HCT116 (cell line): ENCODE data around the gene GABRR3. TPM values are rescaled to one million over a fixed set of nuclear protein-coding genes. Genes with fewer than 3 reads are reported as not detected.

Experiments
- ATAC-seq: fragments of 200-7000 bp; cut with Tn5 transposase; 2 replicates; pipeline ENCODE4 v1.9.1; 2020; ENCODE audit warnings: mild to moderate bottlenecking, moderate library complexity
- BruUV-seq: library from RNA; stranded (reverse); fragments of 400-500 nt; replicated peaks from 2 replicates; lab custom pipeline; 2021; lab: Mats Ljungman, UMichigan
- CTCF ChIA-PET: fragments of 300-600 bp; sonication (Branson Sonifier 250); formaldehyde crosslinking; loops from one replicate; lab custom pipeline; 2021; ENCODE audit warnings: antibody characterized with exemption; lab: Charles Lee
- POLR2A ChIA-PET: fragments of 300-600, 350-600 bp; sonication (Branson Sonifier 250); formaldehyde crosslinking; loops from one replicate; lab custom pipeline; 2021; ENCODE audit warnings: antibody characterized with exemption; lab: Charles Lee
- RAD21 ChIA-PET, 2 experiments: fragments of 300-600 bp; sonication (Branson Sonifier 250); formaldehyde crosslinking; loops; one replicate each; lab custom pipeline; 2023; ENCODE audit warnings: low total read pairs in 2 of 2; ENCODE audit not compliant: uncharacterized antibody in 2 of 2, unreplicated experiment in 2 of 2, low non-redundant PET in 1 of 2; lab: Charles Lee
- DNase-seq: peaks from one replicate; pipeline ENCODE4 v3.0.0-alpha.2; 2010; ENCODE audit warnings: low read depth, low spot score
- H2AFZ ChIP-seq: fragments of 200-600 bp; shearing (Covaris generic), sonication (generic); 2 replicates; pipeline ENCODE4 v1.6.1; 2017; ENCODE audit warnings: low read depth, mixed run types, mixed read lengths, antibody characterized with exemption, low read length; ENCODE audit not compliant: poor library complexity, severe bottlenecking
- H3K27ac ChIP-seq: 2 replicates; pipeline ENCODE4 v1.5.1; 2012; ENCODE audit warnings: low read depth, low read length
- H3K27me3 ChIP-seq: fragments of 200-600 bp; sonication (generic); 2 replicates; pipeline ENCODE4 v1.6.1; 2016; ENCODE audit warnings: mixed run types, low read length, mixed read lengths; ENCODE audit not compliant: insufficient read depth
- H3K36me3 ChIP-seq, 2 experiments: fragments of 200-500 bp in 1 of 2; fragments of 200-600 bp in 1 of 2; sonication (Bioruptor generic) in 1 of 2; sonication (generic) in 1 of 2; 2 replicates each; pipeline versions ENCODE4 v1.5.1 to v1.6.1; 2014 to 2016; ENCODE audit warnings: low read length in 2 of 2, inconsistent platforms in 1 of 2, mixed read lengths in 1 of 2, mixed run types in 1 of 2; ENCODE audit not compliant: insufficient read depth in 2 of 2, control insufficient read depth in 1 of 2
- H3K4me1 ChIP-seq, 2 experiments: fragments of 200-600 bp in 1 of 2; sonication (generic) in 1 of 2; 2 replicates each; pipeline versions ENCODE4 v1.5.1 to v1.6.1; 2012 to 2017; ENCODE audit warnings: low read length in 2 of 2, inconsistent platforms in 1 of 2, mild to moderate bottlenecking in 1 of 2, mixed read lengths in 1 of 2, mixed run types in 1 of 2, moderate library complexity in 1 of 2; ENCODE audit not compliant: insufficient read depth in 2 of 2, control insufficient read depth in 1 of 2
- H3K4me2 ChIP-seq: fragments of 200-600 bp; sonication (generic); 2 replicates; pipeline ENCODE4 v1.6.1; 2017; ENCODE audit warnings: mixed run types, low read length, mixed read lengths
- H3K4me3 ChIP-seq, 2 experiments: fragments of 200-600 bp in 1 of 2; sonication (generic) in 1 of 2; replicated peaks in 1 of 2; 2 replicates each; pipeline ENCODE4 v1.5.1; 2011 to 2016; ENCODE audit warnings: low read length in 2 of 2, control low read depth in 1 of 2, low read depth in 1 of 2, mild to moderate bottlenecking in 1 of 2, mixed read lengths in 1 of 2, mixed run types in 1 of 2
- H3K79me2 ChIP-seq: fragments of 200-600 bp; sonication (generic); 2 replicates; pipeline ENCODE4 v1.6.1; 2017; ENCODE audit warnings: mild to moderate bottlenecking, mixed run types, low read length, moderate library complexity, mixed read lengths; ENCODE audit not compliant: insufficient read depth
- H3K9ac ChIP-seq: fragments of 200-600 bp; sonication (generic); 2 replicates; pipeline ENCODE4 v1.6.1; 2016; ENCODE audit warnings: low read length, mixed read lengths
- H3K9me2 ChIP-seq: fragments of 200-600 bp; sonication (generic), shearing (Covaris generic); 2 replicates; pipeline ENCODE4 v1.6.1; 2017; ENCODE audit warnings: mixed run types, mild to moderate bottlenecking, moderate library complexity; ENCODE audit not compliant: insufficient read depth
- H3K9me3 ChIP-seq, 2 experiments: fragments of 200-500 bp in 1 of 2; fragments of 200-600 bp in 1 of 2; sonication (Bioruptor generic) in 1 of 2; sonication (generic) in 1 of 2; 2 replicates each; pipeline ENCODE4 v1.6.1; 2014 to 2017; ENCODE audit warnings: low read length in 2 of 2, mixed read lengths in 2 of 2, inconsistent platforms in 1 of 2, low read depth in 1 of 2, mild to moderate bottlenecking in 1 of 2, mixed run types in 1 of 2, moderate library complexity in 1 of 2; ENCODE audit not compliant: control insufficient read depth in 1 of 2, insufficient read depth in 1 of 2
- H4K20me1 ChIP-seq: fragments of 200-600 bp; sonication (generic), shearing (Covaris generic); 2 replicates; pipeline ENCODE4 v1.6.1; 2017; ENCODE audit warnings: mixed run types, mild to moderate bottlenecking, moderate library complexity; ENCODE audit not compliant: insufficient read depth
- CEBPB ChIP-seq: IDR thresholded peaks from 2 replicates; pipeline ENCODE4 v1.6.1; 2012; ENCODE audit warnings: low read depth
- EGR1 ChIP-seq: IDR thresholded peaks from 2 replicates; pipeline ENCODE4 v1.6.1; 2012; ENCODE audit warnings: low read depth
- ELF1 ChIP-seq: IDR thresholded peaks from 2 replicates; pipeline ENCODE4 v1.6.1; 2012; ENCODE audit warnings: low read depth, borderline replicate concordance
- EZH2phosphoT487 ChIP-seq: fragments of 200-600 bp; IDR thresholded peaks from 2 replicates; pipeline ENCODE4 v1.6.1; 2018; ENCODE audit warnings: antibody characterized with exemption, borderline replicate concordance
- FOSL1 ChIP-seq: IDR thresholded peaks from 2 replicates; pipeline ENCODE4 v1.6.1; 2012; ENCODE audit warnings: low read depth
- MAX ChIP-seq: IDR thresholded peaks from 2 replicates; pipeline ENCODE4 v1.6.1; 2012
- POLR2A ChIP-seq: IDR thresholded peaks from 2 replicates; pipeline ENCODE4 v1.7.0; 2011; ENCODE audit warnings: borderline replicate concordance; ENCODE audit not compliant: insufficient read depth, insufficient read length; ENCODE audit errors: extremely low read depth
- POLR2AphosphoS5 ChIP-seq: IDR thresholded peaks from 2 replicates; pipeline ENCODE4 v1.6.1; 2011; ENCODE audit warnings: mild to moderate bottlenecking, low read depth, low read length, moderate library complexity
- RAD21 ChIP-seq: IDR thresholded peaks from 2 replicates; pipeline ENCODE4 v1.6.1; 2012; ENCODE audit warnings: low read depth, mild to moderate bottlenecking
- SIN3A ChIP-seq: IDR thresholded peaks from 2 replicates; pipeline ENCODE4 v1.6.1; 2012; ENCODE audit warnings: low read depth
- TCF7L2 ChIP-seq: IDR thresholded peaks from 2 replicates; pipeline ENCODE4 v1.7.0; 2011; ENCODE audit warnings: borderline replicate concordance, inconsistent platforms; ENCODE audit not compliant: insufficient read depth, insufficient read length; ENCODE audit errors: extremely low read depth
- ZBTB33 ChIP-seq: IDR thresholded peaks from 2 replicates; pipeline ENCODE4 v1.6.1; 2011; ENCODE audit warnings: mild to moderate bottlenecking, low read length, moderate library complexity; ENCODE audit not compliant: insufficient replicate concordance; ENCODE audit errors: extremely low read depth
- ZFX ChIP-seq: fragments of 450-650 bp; IDR thresholded peaks from 2 replicates; pipeline ENCODE4 v1.6.1; 2017
- intact Hi-C: fragments of 100-400 bp; cut with micrococcal nuclease; formaldehyde crosslinking; loops from 2 replicates; pipeline ENCODE4 v1.10.0; 2022
- total RNA-seq: library from RNA; stranded (reverse); gene quantifications from one replicate; pipeline ENCODE4 v1.2.1, GENCODE V29; 2021; ENCODE audit not compliant: unreplicated experiment
- TF ChIP-seq, protein P1 (sequence below): IDR thresholded peaks from 2 replicates; pipeline ENCODE4 v1.6.1; 2012
- TF ChIP-seq, protein P2 (sequence below): IDR thresholded peaks from 2 replicates; pipeline ENCODE4 v1.6.1; 2012; ENCODE audit warnings: low read depth

GABRR3 gene
- total RNA-seq, 1 experiment from 2014 or later = not detected

DNA sequence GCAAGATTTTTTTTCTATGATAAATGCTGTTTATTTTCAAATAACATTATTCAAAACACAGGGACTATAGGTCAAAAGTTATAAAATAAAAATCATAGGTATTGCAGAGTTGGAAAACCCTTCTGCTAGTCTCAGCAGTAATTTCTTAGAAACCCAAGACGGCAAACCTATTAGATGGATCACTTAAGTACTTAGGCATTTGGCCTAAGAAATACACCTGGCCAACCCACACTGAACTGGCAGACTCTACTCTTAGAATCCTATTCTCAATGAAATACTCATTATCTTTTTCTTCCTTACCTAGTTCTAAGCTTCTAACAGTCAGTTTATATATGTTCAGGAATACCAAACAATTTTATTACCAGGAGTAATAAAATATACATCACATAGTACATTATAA lies 32.4 kb downstream of the GABRR3 start:
- H3K36me3 ChIP-seq = no peaks in the 10 kb centered on the region
- H2AFZ ChIP-seq = no peak overlapping the region
- no peaks in the 10 kb centered on the region for H4K20me1 ChIP-seq
- BruUV-seq = no TSS peak
- H3K9me3 ChIP-seq = no peaks in the 10 kb centered on the region
- no peaks in the 10 kb centered on the region for H3K27me3 ChIP-seq
- H3K79me2 ChIP-seq = no peaks in the 10 kb centered on the region
- TF ChIP-seq ELF1 = no peak
- RAD21 ChIA-PET = no interaction called here
- H3K27ac ChIP-seq = no peak overlapping the region
- no peak overlapping the region for H3K9ac ChIP-seq
- H3K4me1 ChIP-seq = no peaks in the 10 kb centered on the region
- no peak overlapping the region for H3K4me2 ChIP-seq
- POLR2A ChIA-PET = no interaction called here
- DNase-seq (no peak), ATAC-seq (no peak)
- no peak overlapping the region for H3K4me3 ChIP-seq
- intact Hi-C loops = no loop called here
- CTCF ChIA-PET = no interaction called here
- no peaks in the 10 kb centered on the region for H3K9me2 ChIP-seq

- CTCF ChIA-PET = no interaction called here
- no peak overlapping the region for H3K4me2 ChIP-seq
- no peak overlapping the region for H3K9ac ChIP-seq
- no peak for DNase-seq
- no peak for ATAC-seq
- H3K9me2 ChIP-seq = no peaks in the 10 kb centered on the region
- no peak overlapping the region for H3K4me3 ChIP-seq
- intact Hi-C loops = no loop called here
- H2AFZ ChIP-seq = no peak overlapping the region
- no peaks in the 10 kb centered on the region for H3K9me3 ChIP-seq
- BruUV-seq = no TSS peak
- H3K4me1 ChIP-seq = no peaks in the 10 kb centered on the region
- H3K36me3 ChIP-seq = no peaks in the 10 kb centered on the region
- RAD21 ChIA-PET = no interaction called here
- no peaks in the 10 kb centered on the region for H4K20me1 ChIP-seq
- TF ChIP-seq TCF7L2 (no peak), FOSL1 (no peak), ZFX (no peak), EZH2phosphoT487 (no peak), MAX (no peak), SIN3A (no peak), POLR2A (no peak), ZBTB33 (no peak), RAD21 (no peak), CEBPB (no peak), ELF1 (no peak), EGR1 (no peak), POLR2AphosphoS5 (no peak)
- TF ChIP-seq, protein P1, sequence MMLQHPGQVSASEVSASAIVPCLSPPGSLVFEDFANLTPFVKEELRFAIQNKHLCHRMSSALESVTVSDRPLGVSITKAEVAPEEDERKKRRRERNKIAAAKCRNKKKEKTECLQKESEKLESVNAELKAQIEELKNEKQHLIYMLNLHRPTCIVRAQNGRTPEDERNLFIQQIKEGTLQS = no peak
- TF ChIP-seq, protein P2, sequence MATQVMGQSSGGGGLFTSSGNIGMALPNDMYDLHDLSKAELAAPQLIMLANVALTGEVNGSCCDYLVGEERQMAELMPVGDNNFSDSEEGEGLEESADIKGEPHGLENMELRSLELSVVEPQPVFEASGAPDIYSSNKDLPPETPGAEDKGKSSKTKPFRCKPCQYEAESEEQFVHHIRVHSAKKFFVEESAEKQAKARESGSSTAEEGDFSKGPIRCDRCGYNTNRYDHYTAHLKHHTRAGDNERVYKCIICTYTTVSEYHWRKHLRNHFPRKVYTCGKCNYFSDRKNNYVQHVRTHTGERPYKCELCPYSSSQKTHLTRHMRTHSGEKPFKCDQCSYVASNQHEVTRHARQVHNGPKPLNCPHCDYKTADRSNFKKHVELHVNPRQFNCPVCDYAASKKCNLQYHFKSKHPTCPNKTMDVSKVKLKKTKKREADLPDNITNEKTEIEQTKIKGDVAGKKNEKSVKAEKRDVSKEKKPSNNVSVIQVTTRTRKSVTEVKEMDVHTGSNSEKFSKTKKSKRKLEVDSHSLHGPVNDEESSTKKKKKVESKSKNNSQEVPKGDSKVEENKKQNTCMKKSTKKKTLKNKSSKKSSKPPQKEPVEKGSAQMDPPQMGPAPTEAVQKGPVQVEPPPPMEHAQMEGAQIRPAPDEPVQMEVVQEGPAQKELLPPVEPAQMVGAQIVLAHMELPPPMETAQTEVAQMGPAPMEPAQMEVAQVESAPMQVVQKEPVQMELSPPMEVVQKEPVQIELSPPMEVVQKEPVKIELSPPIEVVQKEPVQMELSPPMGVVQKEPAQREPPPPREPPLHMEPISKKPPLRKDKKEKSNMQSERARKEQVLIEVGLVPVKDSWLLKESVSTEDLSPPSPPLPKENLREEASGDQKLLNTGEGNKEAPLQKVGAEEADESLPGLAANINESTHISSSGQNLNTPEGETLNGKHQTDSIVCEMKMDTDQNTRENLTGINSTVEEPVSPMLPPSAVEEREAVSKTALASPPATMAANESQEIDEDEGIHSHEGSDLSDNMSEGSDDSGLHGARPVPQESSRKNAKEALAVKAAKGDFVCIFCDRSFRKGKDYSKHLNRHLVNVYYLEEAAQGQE = no peak
- H3K79me2 ChIP-seq = no peaks in the 10 kb centered on the region
- H3K27me3 ChIP-seq = no peaks in the 10 kb centered on the region
- no peak overlapping the region for H3K27ac ChIP-seq
- POLR2A ChIA-PET = interaction anchor here (0.6 kb wide), 1 partner anchor 196 kb away, joined by 3 read pairs; no protein-coding TSS in a partner anchor
Observed at GRCh38 chr3:97999994-98000393, 35.1 kb downstream of the GABRR3 start.
